ENCODE data around the gene JPT2.

GRCh38 chr16:1681032-1681431, 3.0 kb downstream of the JPT2 start:
- TF ChIP-seq POLR2AphosphoS5 (IDR thresholded peaks at IDR 0.05; ENCODE audit: low read depth, low read length): no peak
- no peak for TF ChIP-seq POLR2A (IDR thresholded peaks at IDR 0.05; ENCODE audit: low read depth, low read length)
- no peak for TF ChIP-seq POU2F2 (IDR thresholded peaks at IDR 0.05; ENCODE audit: low read depth, low read length)
- no peak for TF ChIP-seq SPI1 (IDR thresholded peaks at IDR 0.05; ENCODE audit: low read depth, low read length)
